ENCODE results near the gene MPPED1. TPM values are rescaled to one million over a fixed set of nuclear protein-coding genes. Genes with fewer than 3 reads are reported as not detected.

Gene MPPED1
- total and polyA plus RNA-seq, 2 donors (not counting 3 experiments of a cell fraction or from before 2014, with no cell fraction given) = not detected

GRCh38 chr22:43479962-43480361 is 68.1 kb downstream of the MPPED1 start:
- Histone ChIP-seq H3K79me2 (ENCODE audit: control insufficient read depth, insufficient read depth, low read length) (no peaks in the 10 kb centered on the region), H3K4me1 (ENCODE audit: control insufficient read depth, extremely low read depth, insufficient read depth, low read length) (no peaks in the 10 kb centered on the region), H3K9me1 (replicated peaks; ENCODE audit: control insufficient read depth, extremely low read depth, insufficient read depth, low read length) (no peaks in the 10 kb centered on the region), H4K20me1 (replicated peaks; ENCODE audit: control insufficient read depth, extremely low read depth, insufficient read depth, low read length) (no peaks in the 10 kb centered on the region), H3K9me3 (replicated peaks; ENCODE audit: control insufficient read depth, insufficient read depth, low read length) (no peaks in the 10 kb centered on the region), H3K9ac (replicated peaks; ENCODE audit: extremely low read depth, insufficient read depth, low read length) (no peak overlapping the region), H3K27ac (ENCODE audit: insufficient read depth, low read depth, low read length) (no peak overlapping the region), H3K36me3 (ENCODE audit: control insufficient read depth in 2 of 2, extremely low read depth in 1 of 2, insufficient read depth in 2 of 2, low read length in 2 of 2) (no peaks in the 10 kb centered on the region), H3K4me2 (ENCODE audit: insufficient read depth, low read length) (no peak overlapping the region), H3K27me3 (ENCODE audit: control insufficient read depth in 2 of 2, insufficient read depth in 2 of 2, low read length in 2 of 2) (no peaks in the 10 kb centered on the region), H3K4me3 (replicated peaks in 1 of 3; ENCODE audit: insufficient read depth in 1 of 3, low read depth in 1 of 3, low read length in 3 of 3) (no peak overlapping the region), H2AFZ (ENCODE audit: low read depth, low read length) (no peak overlapping the region)
- ChIA-PET POLR2A (no interaction called here), CTCF (no interaction called here)
- no TSS peak for BruUV-seq (replicated peaks)
- dilution Hi-C loops (cut with MboI; ENCODE audit: extremely low pct_ligation_motif_present, low sequenced_read_pairs) = no loop called here
- TF ChIP-seq POLR2A (IDR thresholded peaks at IDR 0.05; ENCODE audit: low read depth, low read length) (no peak), MYC (IDR thresholded peaks at IDR 0.05; ENCODE audit: low read depth, low read length) (no peak), JUN (IDR thresholded peaks at IDR 0.05; ENCODE audit: borderline replicate concordance, insufficient read depth, insufficient read length, low read depth) (no peak), GATA2 (IDR thresholded peaks at IDR 0.05; ENCODE audit: insufficient read depth, insufficient read length, low read depth, low read length) (no peak), FOS (IDR thresholded peaks at IDR 0.05; ENCODE audit: borderline replicate concordance, insufficient read depth, low read length) (no peak), CTCF (IDR thresholded peaks at IDR 0.05; ENCODE audit: extremely low read depth in 1 of 2, insufficient read depth in 1 of 2, low read depth in 1 of 2, low read length in 2 of 2) (no peak), POLR2AphosphoS5 (IDR thresholded peaks at IDR 0.05; ENCODE audit: insufficient read depth, low read depth, low read length) (no peak)
- TF ChIP-seq, protein P1, sequence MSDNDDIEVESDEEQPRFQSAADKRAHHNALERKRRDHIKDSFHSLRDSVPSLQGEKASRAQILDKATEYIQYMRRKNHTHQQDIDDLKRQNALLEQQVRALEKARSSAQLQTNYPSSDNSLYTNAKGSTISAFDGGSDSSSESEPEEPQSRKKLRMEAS (IDR thresholded peaks at IDR 0.05; ENCODE audit: insufficient read depth, insufficient read length) = no peak
- intact Hi-C loops (cut with micrococcal nuclease) = no loop called here
- DNase-seq (ENCODE audit: low read depth, low spot score) (no peak), FAIRE-seq (no peak)
